PC-9 (cell line): ENCODE measurements around the gene BCO2. TPM values are rescaled to one million over a fixed set of nuclear protein-coding genes. Genes with fewer than 3 reads are reported as not detected.

ENCODE experiments used
- BruUV-seq: library from RNA; stranded (reverse); fragments of 400-500 nt; replicated peaks from 2 replicates; lab custom pipeline; 2021; lab: Mats Ljungman, UMichigan
- CTCF ChIA-PET: fragments of 300-600 bp; sonication (Branson Sonifier 250); formaldehyde crosslinking; loops from one replicate; lab custom pipeline; 2022; ENCODE audit warnings: antibody characterized with exemption; lab: Charles Lee
- POLR2A ChIA-PET: fragments of 300-600 bp; sonication (Branson Sonifier 250); formaldehyde crosslinking; loops from one replicate; lab custom pipeline; 2022; ENCODE audit warnings: antibody characterized with exemption; ENCODE audit not compliant: unreplicated experiment; lab: Charles Lee
- DNase-seq, 2 experiments: peaks; one replicate each; pipeline versions ENCODE4 v3.0.0 to v3.0.0-alpha.2; 2015 to 2022; ENCODE audit warnings: mixed read lengths in 1 of 2
- H2AFZ ChIP-seq: fragments of 200-600 bp; sonication (generic); 2 replicates; pipeline ENCODE4 v1.8.1; 2017; ENCODE audit warnings: antibody characterized with exemption
- H3F3A ChIP-seq: fragments of 200-600 bp; sonication (generic); 2 replicates; pipeline ENCODE4 v1.8.1; 2017; ENCODE audit warnings: antibody characterized with exemption, mild to moderate bottlenecking, low read depth; ENCODE audit not compliant: insufficient read depth
- H3K27ac ChIP-seq: fragments of 200-600 bp; sonication (generic); 2 replicates; pipeline ENCODE4 v1.6.1; 2016; ENCODE audit warnings: mixed run types
- H3K27me3 ChIP-seq: fragments of 200-600 bp; sonication (generic); 2 replicates; pipeline ENCODE4 v1.6.1; 2016; ENCODE audit warnings: low read depth, mixed run types; ENCODE audit not compliant: insufficient read depth
- H3K36me3 ChIP-seq: fragments of 200-600 bp; sonication (generic); 2 replicates; pipeline ENCODE4 v1.6.1; 2016; ENCODE audit warnings: low read depth, mixed run types
- H3K4me1 ChIP-seq: fragments of 200-600 bp; sonication (generic); replicated peaks from 2 replicates; pipeline ENCODE4 v1.6.1; 2016; ENCODE audit warnings: mixed run types; ENCODE audit not compliant: insufficient read depth
- H3K4me2 ChIP-seq: fragments of 200-600 bp; sonication (generic); 2 replicates; pipeline ENCODE4 v1.6.1; 2017; ENCODE audit warnings: mixed run types
- H3K4me3 ChIP-seq: fragments of 200-600 bp; sonication (generic); 2 replicates; pipeline ENCODE4 v1.6.1; 2016; ENCODE audit warnings: mixed run types
- H3K79me2 ChIP-seq: fragments of 200-600 bp; sonication (generic); 2 replicates; pipeline ENCODE4 v1.6.1; 2017; ENCODE audit warnings: low read depth, mixed run types
- H3K9me2 ChIP-seq: fragments of 200-600 bp; sonication (generic); 2 replicates; pipeline ENCODE4 v1.8.1; 2017; ENCODE audit warnings: mild to moderate bottlenecking; ENCODE audit not compliant: insufficient read depth
- H3K9me3 ChIP-seq: fragments of 200-600 bp; sonication (generic); 2 replicates; pipeline ENCODE4 v1.8.1; 2016; ENCODE audit warnings: low read depth; ENCODE audit not compliant: insufficient read depth
- H4K20me1 ChIP-seq: fragments of 200-600 bp; sonication (generic); 2 replicates; pipeline ENCODE4 v1.8.1; 2017; ENCODE audit not compliant: insufficient read depth
- EZH2 ChIP-seq: fragments of 200-600 bp; sonication (generic); IDR thresholded peaks from 2 replicates; pipeline ENCODE4 v1.8.0; 2017; ENCODE audit warnings: antibody characterized with exemption, low read depth
- intact Hi-C: fragments of 100-400 bp; cut with micrococcal nuclease; formaldehyde crosslinking; loops from one replicate; pipeline ENCODE4 v1.10.0; 2022; ENCODE audit not compliant: unreplicated experiment
- total RNA-seq: library from RNA; stranded (reverse); gene quantifications from 2 replicates; pipeline ENCODE4 v1.2.3, GENCODE V29; 2021
- TF ChIP-seq, protein P1 (sequence below): fragments of 200-600 bp; sonication (generic); conservative IDR thresholded peaks from 2 replicates; pipeline ENCODE4 v1.6.1; 2017; ENCODE audit warnings: mixed run types, antibody characterized with exemption, mild to moderate bottlenecking, moderate library complexity

The BCO2 gene
- total RNA-seq, 1 experiment from 2014 or later = 3.0 TPM

GRCh38 chr11:112216561-112217105 lies 41.3 kb downstream of the BCO2 start:
- Histone ChIP-seq H3K27ac (peak overlapping the region; percentile 15), H3K9me3 (no peaks in the 10 kb centered on the region), H3K4me1 (peaks cover 30% of the 10 kb centered on the region), H2AFZ (no peak overlapping the region; the same call in 1 of the 2 replicates), H4K20me1 (no peaks in the 10 kb centered on the region), H3K9me2 (no peaks in the 10 kb centered on the region), H3K27me3 (no peaks in the 10 kb centered on the region), H3F3A (0 out of 2 replicates have a peak, but pooled peaks cover 14% of the 10 kb centered on the region), H3K4me3 (no peak overlapping the region), H3K36me3 (no peaks in the 10 kb centered on the region), H3K4me2 (peak overlapping the region; percentile 29), H3K79me2 (no peaks in the 10 kb centered on the region)
- DNase-seq = peak in 1 of 2 experiments; percentile 65
- ChIA-PET POLR2A (no interaction called here), CTCF (no interaction called here)
- TF ChIP-seq EZH2 = no peak
- TF ChIP-seq, protein P1, sequence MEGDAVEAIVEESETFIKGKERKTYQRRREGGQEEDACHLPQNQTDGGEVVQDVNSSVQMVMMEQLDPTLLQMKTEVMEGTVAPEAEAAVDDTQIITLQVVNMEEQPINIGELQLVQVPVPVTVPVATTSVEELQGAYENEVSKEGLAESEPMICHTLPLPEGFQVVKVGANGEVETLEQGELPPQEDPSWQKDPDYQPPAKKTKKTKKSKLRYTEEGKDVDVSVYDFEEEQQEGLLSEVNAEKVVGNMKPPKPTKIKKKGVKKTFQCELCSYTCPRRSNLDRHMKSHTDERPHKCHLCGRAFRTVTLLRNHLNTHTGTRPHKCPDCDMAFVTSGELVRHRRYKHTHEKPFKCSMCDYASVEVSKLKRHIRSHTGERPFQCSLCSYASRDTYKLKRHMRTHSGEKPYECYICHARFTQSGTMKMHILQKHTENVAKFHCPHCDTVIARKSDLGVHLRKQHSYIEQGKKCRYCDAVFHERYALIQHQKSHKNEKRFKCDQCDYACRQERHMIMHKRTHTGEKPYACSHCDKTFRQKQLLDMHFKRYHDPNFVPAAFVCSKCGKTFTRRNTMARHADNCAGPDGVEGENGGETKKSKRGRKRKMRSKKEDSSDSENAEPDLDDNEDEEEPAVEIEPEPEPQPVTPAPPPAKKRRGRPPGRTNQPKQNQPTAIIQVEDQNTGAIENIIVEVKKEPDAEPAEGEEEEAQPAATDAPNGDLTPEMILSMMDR = no peak
- BruUV-seq = no TSS peak
- intact Hi-C loops = no loop called here

- peaks cover 28% of the 10 kb centered on the region for H3K4me1 ChIP-seq
- H3K79me2 ChIP-seq = no peaks in the 10 kb centered on the region
- H3K27ac ChIP-seq = no peak overlapping the region
- no peaks in the 10 kb centered on the region for H3K27me3 ChIP-seq
- BruUV-seq = no TSS peak
- DNase-seq = peak; percentile 25 to 67
- peak overlapping the region; percentile 45; the same call in 1 of the 2 replicates for H2AFZ ChIP-seq
- no peak overlapping the region for H3K4me2 ChIP-seq
- ChIA-PET POLR2A (interaction anchor here (0.7 kb wide), 1 partner anchor 1275 kb away, joined by 7 read pairs; no protein-coding TSS in a partner anchor), CTCF (interaction anchor here (0.6 to 1.2 kb wide), 3 partner anchors 12 to 60 kb away, joined by 3 to 16 read pairs (median 5); no protein-coding TSS in a partner anchor)
- no peaks in the 10 kb centered on the region for H3K36me3 ChIP-seq
- H3K4me3 ChIP-seq = no peak overlapping the region
- H3K9me2 ChIP-seq = no peaks in the 10 kb centered on the region
- TF ChIP-seq, protein P1 = peak; percentile 85
- TF ChIP-seq EZH2 = no peak
- intact Hi-C loops = loop anchor here (1.0 to 10.0 kb wide), 3 partner anchors 61 to 1070 kb away; no protein-coding TSS in a partner anchor
- no peaks in the 10 kb centered on the region for H3K9me3 ChIP-seq
- 0 out of 2 replicates have a peak, but pooled peaks cover 10% of the 10 kb centered on the region for H3F3A ChIP-seq
- H4K20me1 ChIP-seq = no peaks in the 10 kb centered on the region
Observed at GRCh38 chr11:112219476-112220232, 44.3 kb downstream of the BCO2 start.

- no TSS peak for BruUV-seq
- CTCF ChIA-PET = interaction anchor here (0.5 to 1.4 kb wide), 4 partner anchors 10 to 95 kb away, joined by 3 to 5 read pairs (median 4); no protein-coding TSS in a partner anchor
- no peaks in the 10 kb centered on the region for H3K9me2 ChIP-seq
- no peaks in the 10 kb centered on the region for H3F3A ChIP-seq
- H3K4me2 ChIP-seq = peak overlapping the region; percentile 26
- no peak for TF ChIP-seq EZH2
- TF ChIP-seq, protein P1 = no peak
- no peaks in the 10 kb centered on the region for H3K27me3 ChIP-seq
- peaks cover 19% of the 10 kb centered on the region for H3K4me1 ChIP-seq
- H3K36me3 ChIP-seq = no peaks in the 10 kb centered on the region
- POLR2A ChIA-PET = no interaction called here
- DNase-seq = peak in 1 of 2 experiments; percentile 52
- no peak overlapping the region for H3K4me3 ChIP-seq
- H3K79me2 ChIP-seq = no peaks in the 10 kb centered on the region
- H4K20me1 ChIP-seq = no peaks in the 10 kb centered on the region
- intact Hi-C loops = loop anchor here (10.0 kb wide), 1 partner anchor 363 kb away; no protein-coding TSS in a partner anchor
- H3K27ac ChIP-seq = peak overlapping the region; percentile 36; the same call in 1 of the 2 replicates
- no peaks in the 10 kb centered on the region for H3K9me3 ChIP-seq
- H2AFZ ChIP-seq = no peak overlapping the region
Observed at GRCh38 chr11:112221274-112221835, 46.0 kb downstream of the BCO2 start.
